ENCODE measurements around the gene RNF180.

RNF180 gene, protein sequence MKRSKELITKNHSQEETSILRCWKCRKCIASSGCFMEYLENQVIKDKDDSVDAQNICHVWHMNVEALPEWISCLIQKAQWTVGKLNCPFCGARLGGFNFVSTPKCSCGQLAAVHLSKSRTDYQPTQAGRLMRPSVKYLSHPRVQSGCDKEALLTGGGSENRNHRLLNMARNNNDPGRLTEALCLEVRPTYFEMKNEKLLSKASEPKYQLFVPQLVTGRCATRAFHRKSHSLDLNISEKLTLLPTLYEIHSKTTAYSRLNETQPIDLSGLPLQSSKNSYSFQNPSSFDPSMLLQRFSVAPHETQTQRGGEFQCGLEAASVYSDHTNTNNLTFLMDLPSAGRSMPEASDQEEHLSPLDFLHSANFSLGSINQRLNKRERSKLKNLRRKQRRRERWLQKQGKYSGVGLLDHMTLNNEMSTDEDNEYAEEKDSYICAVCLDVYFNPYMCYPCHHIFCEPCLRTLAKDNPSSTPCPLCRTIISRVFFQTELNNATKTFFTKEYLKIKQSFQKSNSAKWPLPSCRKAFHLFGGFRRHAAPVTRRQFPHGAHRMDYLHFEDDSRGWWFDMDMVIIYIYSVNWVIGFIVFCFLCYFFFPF

GRCh38 chr5:64165500-64166200 is at the start of gene RNF180:
RNF180 (plus strand) TSS chr5:64165843; CDS start chr5:64200808, 34,965 bp downstream.
- DNase-seq (ENCODE audit: low spot score), result no peak

DNA sequence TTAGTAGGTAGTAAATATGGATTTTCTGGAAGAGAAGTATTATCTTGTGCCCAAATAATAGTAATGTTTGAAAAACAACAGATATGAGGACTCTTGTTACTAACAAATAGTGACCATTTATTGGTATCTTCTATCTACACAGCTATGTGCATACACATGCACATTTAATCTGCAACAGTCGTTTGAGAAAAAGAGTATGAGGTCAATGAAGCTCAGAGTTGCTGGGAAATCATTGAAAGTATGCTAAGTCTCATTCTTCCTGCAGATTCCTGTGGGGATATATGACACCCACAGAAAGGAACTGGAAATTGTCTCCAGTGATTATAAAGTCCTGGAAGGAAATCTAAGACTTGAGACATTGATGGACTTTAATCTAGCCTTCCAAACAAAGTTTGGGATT is 40.1 kb upstream of the RNF180 start:
- no peak for DNase-seq (ENCODE audit: low spot score)

DNA sequence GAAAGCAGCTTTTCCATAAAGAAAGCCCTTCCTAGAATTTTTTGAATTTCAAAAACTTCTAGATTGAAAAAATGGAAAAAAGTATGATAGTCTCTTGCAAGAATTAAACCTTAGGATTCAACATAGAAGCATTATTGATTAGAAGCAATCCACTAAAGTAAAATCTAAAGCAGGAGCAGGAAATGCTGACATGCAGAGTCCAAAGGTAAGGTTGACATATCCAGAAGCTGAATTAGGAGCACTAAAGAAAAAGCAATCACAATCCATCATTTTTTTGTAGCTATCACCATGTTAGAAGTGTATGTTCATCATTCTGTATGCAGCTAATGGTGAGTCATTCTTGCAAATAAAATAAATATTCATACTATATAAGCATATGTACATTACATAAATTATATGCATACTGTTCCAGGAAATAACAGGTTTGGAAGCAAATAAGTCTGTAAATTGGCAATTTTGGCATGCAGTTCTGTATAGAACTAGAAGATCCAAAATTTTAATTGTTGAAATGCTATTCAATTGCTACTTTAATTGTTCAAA is 39.4 kb upstream of the RNF180 start:
- no peak for DNase-seq (ENCODE audit: low spot score)

DNA sequence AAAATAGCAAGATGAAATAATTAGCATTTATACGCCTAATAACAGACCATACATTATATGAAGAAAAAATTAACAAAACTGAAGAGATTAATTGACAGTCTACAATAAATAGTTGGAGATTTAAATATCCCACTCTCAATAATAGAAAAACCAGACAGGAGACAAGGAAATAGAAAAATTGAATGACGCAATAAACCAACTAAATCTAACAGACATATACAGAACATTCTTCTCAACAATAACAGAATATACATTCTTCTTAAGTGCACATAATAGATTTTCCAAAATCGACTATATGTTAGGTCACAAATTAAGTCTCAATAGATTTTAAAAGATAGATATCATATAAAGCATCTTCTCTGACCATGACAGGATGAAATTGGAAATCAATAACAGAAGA is 25.6 kb upstream of the RNF180 start:
- no peak for DNase-seq (ENCODE audit: low spot score)

DNA sequence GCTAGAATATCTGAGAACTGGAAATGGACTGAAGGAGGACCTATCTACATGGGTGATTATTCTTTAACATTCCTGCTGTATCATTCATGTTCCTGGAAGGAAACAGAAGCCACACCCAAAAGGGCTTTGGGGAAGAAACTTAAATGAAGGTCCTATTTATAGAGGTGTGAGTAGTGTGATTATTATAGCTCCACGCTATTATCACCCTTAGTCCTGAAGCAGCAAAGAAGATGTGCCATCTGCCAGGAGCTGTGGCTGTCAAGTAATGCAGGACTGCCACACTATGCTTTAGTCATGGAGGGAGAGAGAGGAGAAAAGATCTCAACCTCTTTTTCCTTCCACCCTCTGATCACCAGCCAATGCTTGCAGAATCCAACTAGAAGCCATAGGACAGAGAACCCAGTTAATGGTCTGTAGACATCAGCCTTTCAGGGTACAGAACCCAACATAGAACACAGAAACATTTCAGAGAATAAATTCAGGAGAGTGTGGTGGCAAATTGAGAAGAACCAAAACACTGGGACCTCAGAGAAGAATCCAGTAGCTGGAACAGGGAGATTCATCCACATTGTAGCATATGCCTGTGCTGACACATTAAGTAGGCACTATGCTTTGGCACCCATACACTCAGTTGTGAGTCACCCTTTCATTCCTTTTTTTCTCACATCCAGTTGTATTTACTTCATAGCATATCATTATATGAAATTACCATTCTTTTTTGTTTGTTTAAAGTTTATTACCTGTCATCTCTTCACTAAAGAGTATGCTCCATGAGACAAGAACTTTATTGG is 21.0 kb upstream of the RNF180 start:
- DNase-seq (ENCODE audit: low spot score), result no peak

DNA sequence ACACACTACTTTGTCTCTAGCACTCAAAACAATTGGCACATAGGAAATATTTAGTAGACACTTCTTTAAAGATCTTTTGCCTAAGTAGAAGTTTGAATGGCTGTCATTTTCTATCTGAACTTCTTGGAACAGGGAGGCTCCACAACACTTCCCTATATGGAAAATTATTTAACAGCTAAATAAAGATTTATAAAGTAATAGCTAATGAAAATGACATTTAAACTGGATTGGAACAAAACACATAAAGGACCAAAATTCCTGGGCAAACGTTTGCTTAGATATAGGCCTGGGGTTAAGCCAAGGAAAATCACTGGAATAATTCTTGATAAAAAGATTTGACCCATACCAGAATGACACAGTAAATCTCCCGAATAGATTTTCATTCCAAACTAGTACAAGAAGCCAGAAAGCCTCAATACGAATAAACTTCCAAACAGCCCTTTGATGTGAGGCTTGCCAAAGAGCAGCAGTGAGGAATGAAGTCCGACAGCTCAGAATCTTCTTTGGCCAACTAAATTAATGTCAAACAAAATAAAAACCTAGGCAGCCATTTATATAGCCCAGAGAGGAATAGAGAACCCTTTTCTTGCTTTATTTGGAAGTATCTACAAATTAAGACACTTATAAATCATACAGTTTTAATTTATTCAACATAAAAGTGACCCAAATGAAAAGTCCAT is 20.3 kb upstream of the RNF180 start:
- DNase-seq (ENCODE audit: low spot score), result no peak

- no peak for DNase-seq (ENCODE audit: low spot score)
These were observed 18.3 kb upstream of the RNF180 start for GRCh38 chr5:64147379-64147778.

DNA sequence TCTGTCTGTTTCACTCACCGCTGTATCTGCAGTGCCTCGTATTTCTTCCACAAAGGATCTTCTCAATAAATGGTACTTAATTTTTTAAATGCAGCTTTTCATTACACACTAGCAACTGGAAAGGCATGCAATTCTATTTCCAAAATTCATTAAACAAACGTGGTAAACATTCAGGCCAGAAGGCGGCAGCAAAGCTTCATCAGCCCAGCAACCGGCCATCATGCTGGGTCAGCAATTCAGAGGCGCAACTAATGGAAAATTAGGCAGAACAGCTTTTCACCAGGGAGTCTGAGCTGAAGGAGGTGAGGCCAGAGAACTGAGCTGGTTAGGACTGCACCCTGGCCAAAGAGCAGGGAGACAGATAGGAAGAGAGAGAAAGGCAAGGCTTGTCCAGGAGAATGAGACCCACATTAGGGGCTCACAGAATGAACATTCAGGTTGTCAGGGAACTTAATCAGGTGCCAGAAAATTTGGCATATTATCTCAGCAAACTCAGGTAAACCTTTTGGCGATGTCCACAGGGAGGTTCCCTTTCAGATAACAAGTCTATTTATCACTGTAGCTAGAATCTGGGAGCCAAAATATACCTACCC is 17.7 kb upstream of the RNF180 start:
- no peak for DNase-seq (ENCODE audit: low spot score)

DNA sequence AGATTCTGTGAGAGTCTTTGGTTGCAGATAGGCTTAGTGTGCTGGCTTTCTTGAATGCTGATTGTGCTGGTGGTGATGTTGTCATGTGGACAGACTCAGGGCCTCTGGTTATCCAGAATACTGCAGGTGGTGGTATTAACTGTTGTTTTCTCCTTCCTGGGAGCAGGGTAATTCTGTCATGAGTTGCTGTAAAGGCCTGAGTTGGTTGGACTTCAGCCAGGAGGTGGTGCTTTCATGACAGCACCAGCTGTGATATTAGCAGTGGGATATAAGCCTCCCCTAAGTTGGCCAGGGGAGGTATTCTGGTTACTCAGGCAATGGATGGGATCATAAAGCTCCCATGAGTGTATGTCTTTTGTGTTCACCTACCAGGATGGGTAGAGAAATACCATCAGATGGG is 16.4 kb upstream of the RNF180 start:
- DNase-seq (ENCODE audit: low spot score), result no peak

- DNase-seq (ENCODE audit: low spot score), result no peak
These were observed 15.7 kb upstream of the RNF180 start for GRCh38 chr5:64149857-64150521.

DNA sequence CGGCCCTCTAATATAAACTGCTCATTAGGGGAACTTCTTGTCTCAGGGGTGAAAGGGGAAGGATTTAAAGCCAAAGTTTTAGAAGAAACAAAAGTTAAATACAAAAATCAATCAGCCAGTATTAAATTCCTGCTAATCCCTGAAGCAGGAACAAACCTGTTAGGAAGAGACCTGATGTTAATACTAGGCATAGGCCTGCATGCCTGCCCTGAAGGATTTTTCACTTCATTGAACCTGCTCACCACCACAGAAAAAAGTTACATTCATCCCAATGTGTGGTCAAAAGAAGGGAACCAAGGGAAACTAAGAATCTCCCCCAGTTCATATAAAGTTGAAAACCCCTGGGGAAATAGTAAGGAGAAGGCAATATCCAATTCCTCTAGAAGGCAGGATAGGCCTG is 9.4 kb upstream of the RNF180 start:
- no peak for DNase-seq (ENCODE audit: low spot score)

DNA sequence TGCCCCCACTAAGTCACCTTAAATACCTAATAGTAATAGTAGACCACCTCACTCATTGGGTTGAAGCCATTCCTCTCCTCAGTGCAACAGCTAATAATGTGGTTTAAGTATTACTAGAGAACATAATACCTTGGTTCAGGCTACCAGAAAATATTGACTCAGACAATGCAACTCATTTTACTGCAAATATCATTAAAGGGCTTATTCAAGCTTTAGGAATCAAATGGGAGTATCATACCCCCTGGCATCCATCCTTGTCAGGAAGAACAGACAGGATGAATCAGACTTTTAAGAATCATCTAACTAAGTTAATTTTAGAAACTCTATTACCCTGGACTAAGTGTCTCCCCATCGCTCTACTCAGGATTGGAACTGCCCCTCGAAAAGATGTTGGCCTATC is 6.8 kb upstream of the RNF180 start:
- DNase-seq (ENCODE audit: low spot score), result no peak

DNA sequence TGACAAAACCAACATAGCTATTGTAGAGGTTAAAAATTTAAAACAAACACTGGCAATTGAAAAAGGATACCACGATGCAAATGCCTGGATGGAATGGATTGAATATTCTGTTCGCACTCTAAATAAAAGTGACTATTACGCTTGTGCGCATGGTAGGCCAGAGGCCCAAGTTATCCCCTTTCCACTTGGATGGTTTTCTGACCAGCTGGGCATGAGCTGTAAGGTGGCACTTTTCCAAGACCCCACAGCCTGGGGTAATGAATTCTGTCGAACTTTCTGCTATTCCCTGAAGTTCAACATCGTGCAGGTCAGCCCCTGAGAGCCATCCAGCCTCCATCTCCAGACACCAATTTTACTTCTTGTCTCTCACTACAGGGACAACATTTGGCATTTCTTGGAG is 5.4 kb upstream of the RNF180 start:
- no peak for DNase-seq (ENCODE audit: low spot score)

- DNase-seq (ENCODE audit: low spot score), result no peak
These were observed 4.2 kb upstream of the RNF180 start for GRCh38 chr5:64161420-64161819.

DNA sequence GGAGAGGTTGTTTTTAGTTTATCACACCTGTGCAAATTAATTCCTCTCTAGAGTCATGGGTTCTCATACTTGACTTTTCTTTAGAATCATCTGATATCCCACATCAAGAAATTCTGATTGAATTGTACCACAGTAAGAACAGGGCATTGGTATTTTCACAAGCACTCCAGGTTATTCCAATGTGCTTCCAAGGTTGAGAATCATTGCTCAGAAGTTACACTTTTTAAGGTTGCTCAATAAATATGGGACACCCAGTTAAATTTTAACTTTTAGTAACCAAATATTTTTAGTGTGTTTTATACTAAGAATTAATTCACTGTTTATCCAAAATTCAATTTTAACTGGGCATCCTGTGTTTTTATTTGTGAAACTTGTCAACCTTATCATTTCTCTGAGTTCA is 2.5 kb upstream of the RNF180 start:
- no peak for DNase-seq (ENCODE audit: low spot score)

- no peak for DNase-seq (ENCODE audit: low spot score)
These were observed 1.9 kb upstream of the RNF180 start for GRCh38 chr5:64163746-64164145.

- DNase-seq (ENCODE audit: low spot score), result no peak
These were observed 1.5 kb upstream of the RNF180 start for GRCh38 chr5:64164166-64164565.

- no peak for DNase-seq (ENCODE audit: low spot score)
These were observed 513 bp upstream of the RNF180 start for GRCh38 chr5:64165160-64165499.

DNA sequence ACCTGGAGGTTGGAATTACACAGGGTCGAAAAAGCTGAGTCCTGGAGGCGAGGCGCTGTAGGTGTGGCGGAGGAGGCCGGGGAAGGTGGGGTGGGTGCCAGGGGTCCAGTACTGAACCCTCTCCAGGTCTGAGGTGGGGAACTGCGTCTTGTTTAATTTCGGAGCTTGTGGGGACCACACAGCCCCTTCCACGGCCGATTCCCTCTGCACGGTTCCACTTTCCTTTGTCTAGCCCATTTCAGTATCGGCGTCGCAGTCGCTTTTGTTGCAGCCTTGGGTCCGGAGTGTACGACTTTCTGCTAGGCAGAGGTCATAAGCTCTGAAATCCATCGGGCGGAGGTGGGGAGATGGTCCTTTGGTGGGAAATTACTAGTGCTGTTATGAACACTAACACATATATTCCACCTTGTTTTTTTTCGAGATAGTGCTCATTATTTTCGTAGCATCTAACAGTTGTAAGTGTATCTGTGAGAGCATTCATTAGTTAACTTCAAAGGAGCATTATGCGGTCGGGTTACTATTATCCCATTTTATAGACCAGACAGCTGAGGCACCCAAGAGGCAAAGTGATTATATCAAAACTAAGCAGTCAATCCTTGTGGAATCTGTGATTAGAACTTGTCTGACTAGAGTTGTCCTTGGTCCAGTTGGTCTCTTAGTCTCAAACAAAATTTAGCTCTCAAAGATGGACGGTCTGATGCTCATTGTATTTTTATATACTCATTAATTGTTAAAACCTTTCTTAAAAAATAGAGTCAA is 737 bp downstream of the RNF180 start:
- no peak for DNase-seq (ENCODE audit: low spot score)

GRCh38 chr5:64176301-64176700 is 10.7 kb downstream of the RNF180 start:
- DNase-seq (ENCODE audit: low spot score), result no peak
